Keratinocyte (primary cell): ENCODE measurements around the gene MAGI2. TPM values are rescaled to one million over a fixed set of nuclear protein-coding genes. Genes with fewer than 3 reads are reported as not detected.

Experiments used
- DNase-seq: peaks from one replicate; pipeline ENCODE4 v3.0.0-alpha.2; 2011; ENCODE audit warnings: low read depth, missing footprints, low spot score
- FAIRE-seq: peaks from 2 replicates; lab custom pipeline; 2011; peaks lifted over from hg19 to GRCh38; lab: Jason Lieb, UNC
- H2AFZ ChIP-seq: 2 replicates; pipeline ENCODE4 v1.6.0; 2012; ENCODE audit warnings: low read length, control low read depth, inconsistent platforms; ENCODE audit not compliant: control insufficient read depth
- H3K27ac ChIP-seq: 2 replicates; pipeline ENCODE4 v1.5.1; 2011; ENCODE audit warnings: low read length; ENCODE audit not compliant: control insufficient read depth, insufficient read depth
- H3K27me3 ChIP-seq: 3 replicates; pipeline ENCODE4 v1.6.0; 2011; ENCODE audit warnings: low read length; ENCODE audit not compliant: control insufficient read depth, insufficient read depth; ENCODE audit errors: extremely low read depth
- H3K36me3 ChIP-seq, 2 experiments: 2 replicates in 1 of 2; 3 replicates in 1 of 2; pipeline ENCODE4 v1.5.1; 2011; ENCODE audit warnings: low read length in 2 of 2, mild to moderate bottlenecking in 1 of 2; ENCODE audit not compliant: control insufficient read depth in 2 of 2, insufficient read depth in 2 of 2; ENCODE audit errors: extremely low read depth in 1 of 2
- H3K4me1 ChIP-seq: 3 replicates; pipeline ENCODE4 v1.5.1; 2011; ENCODE audit warnings: low read length; ENCODE audit not compliant: control insufficient read depth, insufficient read depth; ENCODE audit errors: extremely low read depth
- H3K4me2 ChIP-seq: 3 replicates; pipeline ENCODE4 v1.6.0; 2011; ENCODE audit warnings: low read depth, low read length; ENCODE audit not compliant: control insufficient read depth, insufficient read depth; ENCODE audit errors: extremely low read depth
- H3K4me3 ChIP-seq, 3 experiments: fragments of 200-600 bp in 1 of 3; sonication (generic) in 1 of 3; 2 replicates in 2 of 3; 3 replicates in 1 of 3; pipeline ENCODE4 v1.5.1; 2011 to 2016; ENCODE audit warnings: low read length in 3 of 3, mild to moderate bottlenecking in 3 of 3, control low read depth in 2 of 3, inconsistent platforms in 1 of 3, low read depth in 1 of 3, mixed read lengths in 1 of 3, mixed run types in 1 of 3, moderate library complexity in 1 of 3; ENCODE audit not compliant: control insufficient read depth in 2 of 3, insufficient read depth in 2 of 3; ENCODE audit errors: extremely low read depth in 1 of 3
- H3K79me2 ChIP-seq: 2 replicates; pipeline ENCODE4 v1.6.0; 2012; ENCODE audit warnings: low read length; ENCODE audit not compliant: control insufficient read depth, insufficient read depth
- H3K9ac ChIP-seq: 3 replicates; pipeline ENCODE4 v1.6.0; 2011; ENCODE audit warnings: low read length; ENCODE audit not compliant: control insufficient read depth, insufficient read depth; ENCODE audit errors: extremely low read depth
- H3K9me1 ChIP-seq: 3 replicates; pipeline ENCODE4 v1.6.0; 2011; ENCODE audit warnings: low read length; ENCODE audit not compliant: control insufficient read depth, insufficient read depth; ENCODE audit errors: extremely low read depth
- H3K9me3 ChIP-seq: 2 replicates; pipeline ENCODE4 v1.5.1; 2012; ENCODE audit warnings: low read depth, low read length; ENCODE audit not compliant: control insufficient read depth
- H4K20me1 ChIP-seq: 3 replicates; pipeline ENCODE4 v1.6.0; 2011; ENCODE audit warnings: low read length; ENCODE audit not compliant: control insufficient read depth, insufficient read depth; ENCODE audit errors: extremely low read depth
- CTCF ChIP-seq, 3 experiments: IDR thresholded peaks in 1 of 3; conservative IDR thresholded peaks in 1 of 3; optimal IDR thresholded peaks in 1 of 3; 2 replicates in 2 of 3; 3 replicates in 1 of 3; pipeline versions ENCODE3 to v1.5.1; 2011; ENCODE audit warnings: low read length in 3 of 3, mild to moderate bottlenecking in 3 of 3, moderate library complexity in 2 of 3, control low read depth in 1 of 3, inconsistent platforms in 1 of 3; ENCODE audit not compliant: insufficient read depth in 2 of 3; ENCODE audit errors: extremely low read depth in 1 of 3
- EZH2 ChIP-seq: IDR thresholded peaks from one replicate; pipeline ENCODE4 v1.6.1; 2012; ENCODE audit warnings: inconsistent platforms, mild to moderate bottlenecking, low read length, moderate library complexity
- dilution Hi-C: fragments of 300-500 bp; cut with MboI; formaldehyde crosslinking; loops from one replicate; pipeline ENCODE4 v1.7.0; 2020; ENCODE audit warnings: low sequenced_read_pairs; ENCODE audit not compliant: extremely low pct_ligation_motif_present
- polyA plus RNA-seq, 5 experiments: library from polyadenylated mRNA; depleted of rRNA in 3 of 5; stranded (reverse) in 3 of 5; stranded (forward) in 1 of 5; unstranded in 1 of 5; fragments of >200 nt; gene quantifications; 1 replicate in 1 of 5; 2 replicates in 3 of 5; 3 replicates in 1 of 5; pipeline versions ENCODE4 v1.2.1 to v1.2.3, GENCODE V29; 2011 to 2012; ENCODE audit warnings: missing spikeins in 2 of 5, low read depth in 1 of 5, low replicate concordance in 1 of 5

Gene MAGI2
- polyA plus RNA-seq, 1 donor (not counting 4 experiments of a cell fraction or from before 2014, with no cell fraction given) = 0.07 TPM

GRCh38 chr7:78224923-78225322 lies 1228.5 kb downstream of the MAGI2 start:
- Histone ChIP-seq H3K9me3 (no peaks in the 10 kb centered on the region), H3K9ac (no peak overlapping the region), H3K27me3 (no peaks in the 10 kb centered on the region), H3K27ac (no peak overlapping the region), H3K4me1 (no peaks in the 10 kb centered on the region), H3K4me3 (no peak overlapping the region), H3K9me1 (no peaks in the 10 kb centered on the region), H4K20me1 (no peaks in the 10 kb centered on the region), H2AFZ (no peak overlapping the region), H3K36me3 (no peaks in the 10 kb centered on the region), H3K4me2 (no peak overlapping the region), H3K79me2 (no peaks in the 10 kb centered on the region)
- dilution Hi-C loops = no loop called here
- TF ChIP-seq EZH2 = no peak
- TF ChIP-seq CTCF (optimal IDR thresholded peaks at IDR 0.05 in 1 of 3, IDR thresholded peaks at IDR 0.05 in 1 of 3, conservative IDR thresholded peaks at IDR 0.05 in 1 of 3; ENCODE audit: extremely low read depth in 1 of 3, insufficient read depth in 2 of 3, low read length in 3 of 3) = no peak
- FAIRE-seq (no peak), DNase-seq (no peak)

- Histone ChIP-seq H3K9me3 (no peaks in the 10 kb centered on the region), H3K9ac (no peak overlapping the region), H3K79me2 (no peaks in the 10 kb centered on the region), H2AFZ (no peak overlapping the region), H3K4me2 (no peak overlapping the region), H3K36me3 (no peaks in the 10 kb centered on the region), H3K4me1 (no peaks in the 10 kb centered on the region), H3K4me3 (no peak overlapping the region), H3K27me3 (no peaks in the 10 kb centered on the region), H3K9me1 (no peaks in the 10 kb centered on the region), H4K20me1 (no peaks in the 10 kb centered on the region), H3K27ac (no peak overlapping the region)
- no peak for FAIRE-seq
- dilution Hi-C loops = no loop called here
- no peak for TF ChIP-seq CTCF (optimal IDR thresholded peaks at IDR 0.05 in 1 of 3, IDR thresholded peaks at IDR 0.05 in 1 of 3, conservative IDR thresholded peaks at IDR 0.05 in 1 of 3; ENCODE audit: extremely low read depth in 1 of 3, insufficient read depth in 2 of 3, low read length in 3 of 3)
- no peak for TF ChIP-seq EZH2
- DNase-seq = no peak
Measured at GRCh38 chr7:78223598-78223997, 1229.9 kb downstream of the MAGI2 start.
